Stimulated activated CD4-positive, alpha-beta T cell treated with anti-CD3 and anti-CD28 coated beads, Interleukin-2, amount 100 ng/mL, for 48 hours (primary cell): ENCODE measurements around the gene MORN5.

Experiments
- DNase-seq, 2 donors: peaks; one replicate each; pipeline ENCODE4 v3.0.0-alpha.2; 2020

Gene MORN5

GRCh38 chr9:122244349-122244748 lies 84.6 kb downstream of the MORN5 start:
- no peak for DNase-seq

- DNase-seq: no peak
Observed at GRCh38 chr9:122246666-122247065, 87.0 kb downstream of the MORN5 start.

DNA sequence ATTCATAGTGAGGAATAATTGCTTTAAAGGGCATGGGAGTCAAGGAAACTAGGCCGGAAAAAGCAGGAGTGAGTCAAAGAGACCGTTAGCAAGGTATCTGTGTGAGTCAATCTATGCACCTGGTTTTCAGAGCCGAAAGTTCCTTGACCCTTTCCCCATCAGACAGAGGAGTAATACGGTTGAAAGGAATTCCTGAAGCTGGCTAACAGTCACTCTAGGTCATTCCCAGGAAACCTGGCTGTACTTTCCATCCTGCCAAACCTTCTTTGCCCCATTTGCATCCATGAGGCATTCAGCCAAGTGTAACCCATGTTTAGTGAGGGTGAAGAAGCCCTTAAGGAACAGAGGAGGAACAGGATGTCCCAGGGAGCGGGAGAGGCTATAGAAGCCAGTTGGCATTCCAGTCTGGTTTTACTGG lies 88.7 kb downstream of the MORN5 start:
- DNase-seq: no peak
